A673 (cell line): Measurements from ENCODE around the gene LTBP2. TPM values are rescaled to one million over a fixed set of nuclear protein-coding genes. Genes with fewer than 3 reads are reported as not detected.

Experiments used
- BruUV-seq: library from RNA; stranded (reverse); fragments of 400-500 nt; replicated peaks from 2 replicates; lab custom pipeline; 2021; lab: Mats Ljungman, UMichigan
- CTCF ChIA-PET: fragments of 300-600 bp; sonication (Branson Sonifier 250); formaldehyde crosslinking; loops from one replicate; lab custom pipeline; 2022; ENCODE audit warnings: antibody characterized with exemption; lab: Charles Lee
- POLR2A ChIA-PET: fragments of 300-600 bp; sonication (Branson Sonifier 250); formaldehyde crosslinking; loops from one replicate; lab custom pipeline; 2022; ENCODE audit warnings: antibody characterized with exemption; ENCODE audit not compliant: low non-redundant PET; lab: Charles Lee
- DNase-seq: peaks from one replicate; pipeline ENCODE4 v3.0.0-alpha.2; 2015; ENCODE audit warnings: low spot score
- H3K27ac ChIP-seq: fragments of 200-600 bp; sonication (generic); 2 replicates; pipeline ENCODE4 v1.5.1; 2016; ENCODE audit warnings: mixed run types, low read depth, mild to moderate bottlenecking, mixed read lengths, antibody characterized with exemption, low read length; ENCODE audit not compliant: poor library complexity, severe bottlenecking
- H3K27me3 ChIP-seq: fragments of 200-600 bp; sonication (generic); replicated peaks from 2 replicates; pipeline ENCODE4 v1.6.1; 2017; ENCODE audit warnings: mixed run types, low read depth, mild to moderate bottlenecking, mixed read lengths, antibody characterized with exemption, low read length; ENCODE audit not compliant: insufficient read depth, poor library complexity
- H3K36me3 ChIP-seq: fragments of 200-600 bp; sonication (generic); 2 replicates; pipeline ENCODE4 v1.6.1; 2016; ENCODE audit warnings: mixed run types, mild to moderate bottlenecking, mixed read lengths, antibody characterized with exemption, low read length; ENCODE audit not compliant: insufficient read depth, poor library complexity, severe bottlenecking
- H3K4me1 ChIP-seq: fragments of 200-600 bp; sonication (generic); 2 replicates; pipeline ENCODE4 v1.6.1; 2017; ENCODE audit warnings: mixed run types, mild to moderate bottlenecking, mixed read lengths, antibody characterized with exemption, low read length; ENCODE audit not compliant: insufficient read depth, poor library complexity, severe bottlenecking
- H3K4me3 ChIP-seq: fragments of 200-600 bp; sonication (generic); 2 replicates; pipeline ENCODE4 v1.5.1; 2016; ENCODE audit warnings: low read depth, mixed run types, mild to moderate bottlenecking, mixed read lengths, low read length; ENCODE audit not compliant: poor library complexity, severe bottlenecking
- H3K9me3 ChIP-seq: fragments of 200-600 bp; sonication (generic); 2 replicates; pipeline ENCODE4 v1.6.1; 2016; ENCODE audit warnings: mixed run types, low read depth, mild to moderate bottlenecking, mixed read lengths, antibody characterized with exemption, low read length; ENCODE audit not compliant: poor library complexity, severe bottlenecking
- EZH2 ChIP-seq: fragments of 200-600 bp; sonication (generic); IDR thresholded peaks from 2 replicates; pipeline ENCODE4 v1.6.1; 2017; ENCODE audit warnings: borderline replicate concordance, low read depth, mild to moderate bottlenecking, mixed read lengths, antibody characterized with exemption, low read length; ENCODE audit not compliant: poor library complexity, severe bottlenecking
- intact Hi-C: fragments of 100-400 bp; cut with micrococcal nuclease; formaldehyde crosslinking; loops from one replicate; pipeline ENCODE4 v1.10.0; 2022; ENCODE audit not compliant: unreplicated experiment
- total RNA-seq: library from RNA; stranded (reverse); gene quantifications from 2 replicates; pipeline ENCODE4 v1.2.3, GENCODE V29; 2021
- TF ChIP-seq, protein P1 (sequence below): fragments of 300-800, 200-600 bp; sonication (generic); conservative IDR thresholded peaks from 2 replicates; pipeline ENCODE4 v1.5.1; 2017; ENCODE audit warnings: low read depth, mild to moderate bottlenecking, antibody characterized with exemption, low read length, moderate library complexity, mixed read lengths

Gene LTBP2
- total RNA-seq, 1 experiment from 2014 or later: 0.26 TPM

DNA sequence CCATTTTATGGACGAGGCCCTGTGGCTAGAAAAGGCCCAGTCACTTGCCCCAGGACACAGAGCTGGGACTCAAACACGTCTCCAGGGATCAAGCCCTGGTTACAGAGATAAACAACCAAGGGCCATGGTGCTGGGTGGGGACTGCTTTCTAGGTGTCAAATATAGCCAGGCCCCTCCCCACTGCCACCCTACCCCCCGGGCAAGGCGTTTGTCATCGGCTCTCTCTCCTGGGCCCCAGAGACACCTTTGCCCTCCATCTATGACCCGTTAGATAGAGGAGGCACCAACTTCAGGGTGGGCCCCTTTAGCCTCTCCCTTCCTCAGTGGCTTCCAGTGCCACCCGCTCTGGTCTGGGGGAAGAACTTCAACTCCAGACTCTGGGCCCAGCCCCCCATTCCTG, 18.0 kb downstream of the LTBP2 start:
- no peaks in the 10 kb centered on the region for H3K9me3 ChIP-seq
- no peaks in the 10 kb centered on the region for H3K27me3 ChIP-seq
- H3K4me1 ChIP-seq: no peaks in the 10 kb centered on the region
- no peak overlapping the region for H3K27ac ChIP-seq
- intact Hi-C loops: no loop called here
- no peak overlapping the region for H3K4me3 ChIP-seq
- no peaks in the 10 kb centered on the region for H3K36me3 ChIP-seq
- TF ChIP-seq, protein P1, sequence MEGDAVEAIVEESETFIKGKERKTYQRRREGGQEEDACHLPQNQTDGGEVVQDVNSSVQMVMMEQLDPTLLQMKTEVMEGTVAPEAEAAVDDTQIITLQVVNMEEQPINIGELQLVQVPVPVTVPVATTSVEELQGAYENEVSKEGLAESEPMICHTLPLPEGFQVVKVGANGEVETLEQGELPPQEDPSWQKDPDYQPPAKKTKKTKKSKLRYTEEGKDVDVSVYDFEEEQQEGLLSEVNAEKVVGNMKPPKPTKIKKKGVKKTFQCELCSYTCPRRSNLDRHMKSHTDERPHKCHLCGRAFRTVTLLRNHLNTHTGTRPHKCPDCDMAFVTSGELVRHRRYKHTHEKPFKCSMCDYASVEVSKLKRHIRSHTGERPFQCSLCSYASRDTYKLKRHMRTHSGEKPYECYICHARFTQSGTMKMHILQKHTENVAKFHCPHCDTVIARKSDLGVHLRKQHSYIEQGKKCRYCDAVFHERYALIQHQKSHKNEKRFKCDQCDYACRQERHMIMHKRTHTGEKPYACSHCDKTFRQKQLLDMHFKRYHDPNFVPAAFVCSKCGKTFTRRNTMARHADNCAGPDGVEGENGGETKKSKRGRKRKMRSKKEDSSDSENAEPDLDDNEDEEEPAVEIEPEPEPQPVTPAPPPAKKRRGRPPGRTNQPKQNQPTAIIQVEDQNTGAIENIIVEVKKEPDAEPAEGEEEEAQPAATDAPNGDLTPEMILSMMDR: no peak
- no peak for TF ChIP-seq EZH2
- BruUV-seq: no TSS peak
- POLR2A ChIA-PET: no interaction called here
- no peak for DNase-seq
- CTCF ChIA-PET: no interaction called here

DNA sequence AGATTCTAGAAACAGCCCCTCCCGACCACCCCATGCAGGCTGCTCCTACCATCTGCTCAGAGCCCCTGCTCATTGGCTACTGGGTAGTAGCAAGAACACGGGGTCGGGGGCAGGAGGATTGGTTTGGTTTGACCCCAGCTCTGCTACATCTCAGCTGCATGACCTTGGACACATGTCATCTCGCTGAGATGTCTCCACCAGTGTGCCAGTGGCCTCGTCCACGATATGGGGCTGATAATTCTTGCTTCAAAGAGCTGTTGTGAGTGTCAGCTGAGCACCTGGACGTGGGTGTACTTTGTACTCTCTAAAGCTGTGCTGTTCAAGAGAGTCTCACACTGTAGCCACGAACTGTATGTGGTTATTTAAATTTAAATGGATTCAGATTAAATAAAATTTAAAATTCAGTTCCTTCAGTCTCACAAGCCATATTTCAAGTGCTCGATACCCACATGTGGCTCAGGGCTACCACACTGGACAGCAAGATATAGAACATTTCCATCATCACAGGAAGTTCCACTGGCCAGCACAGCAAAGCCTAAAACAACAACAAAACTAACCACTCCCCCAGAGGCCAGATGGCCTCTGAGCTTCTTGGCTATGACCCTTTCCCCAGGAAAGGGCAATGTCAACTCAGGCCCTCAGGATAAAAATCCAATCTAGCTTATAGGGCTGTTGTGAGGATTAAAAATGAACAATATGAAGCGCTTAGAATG, 18.6 kb downstream of the LTBP2 start:
- Histone ChIP-seq H3K4me3 (no peak overlapping the region), H3K27ac (no peak overlapping the region), H3K27me3 (no peaks in the 10 kb centered on the region), H3K36me3 (no peaks in the 10 kb centered on the region), H3K9me3 (no peaks in the 10 kb centered on the region), H3K4me1 (no peaks in the 10 kb centered on the region)
- intact Hi-C loops: no loop called here
- POLR2A ChIA-PET: no interaction called here
- BruUV-seq: no TSS peak
- no peak for DNase-seq
- TF ChIP-seq, protein P1: no peak
- TF ChIP-seq EZH2: no peak
- CTCF ChIA-PET: no interaction called here

DNA sequence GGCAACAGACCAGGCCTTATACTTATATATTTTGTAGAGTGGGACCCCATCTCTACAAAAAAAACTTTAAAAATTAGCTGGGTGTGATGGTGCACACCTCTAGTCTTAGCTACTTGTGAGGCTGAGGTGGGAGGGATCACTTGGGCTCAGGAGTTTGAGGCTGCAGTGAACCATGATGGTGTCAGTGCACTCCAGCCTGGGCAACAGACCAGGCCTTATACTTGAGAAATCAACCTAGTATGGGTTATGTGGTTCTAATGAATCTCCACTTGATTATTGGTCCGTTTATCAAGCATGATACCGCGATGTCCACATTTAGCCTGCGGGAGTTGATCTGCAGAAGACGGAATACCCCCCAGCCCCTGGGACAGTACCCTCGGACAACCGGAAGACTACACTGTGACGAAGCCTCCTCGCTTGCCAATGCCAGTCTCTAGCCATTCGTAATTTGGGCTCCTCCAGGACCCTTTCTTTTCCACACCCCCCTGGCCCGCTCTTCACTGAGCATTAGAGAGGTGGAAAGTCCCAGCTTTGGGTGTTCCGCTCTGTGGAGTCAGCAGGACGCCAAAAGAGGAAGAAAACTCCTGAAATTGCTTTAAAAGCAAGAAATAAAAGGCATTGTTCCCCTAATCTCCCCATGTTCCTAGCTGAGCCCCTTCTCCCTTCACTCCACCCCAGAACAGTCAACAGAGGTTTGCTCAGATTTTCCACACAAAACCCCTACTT, 19.4 kb downstream of the LTBP2 start:
- H3K4me3 ChIP-seq: no peak overlapping the region
- no peak for TF ChIP-seq EZH2
- TF ChIP-seq, protein P1: no peak
- BruUV-seq: no TSS peak
- H3K36me3 ChIP-seq: no peaks in the 10 kb centered on the region
- no peak overlapping the region for H3K27ac ChIP-seq
- CTCF ChIA-PET: no interaction called here
- POLR2A ChIA-PET: no interaction called here
- H3K9me3 ChIP-seq: no peaks in the 10 kb centered on the region
- no peaks in the 10 kb centered on the region for H3K4me1 ChIP-seq
- DNase-seq: no peak
- intact Hi-C loops: no loop called here
- H3K27me3 ChIP-seq: no peaks in the 10 kb centered on the region
